Activated CD4-positive, alpha-beta T cell treated with anti-CD3 and anti-CD28 coated beads, Interleukin-2, Interleukin-4, amounts not matched to agents 100 ng/mL and 50 ng/mL, durations not matched to agents 16 hours and 8 hours (primary cell): ENCODE data around the gene PTPRE.

ENCODE experiments used
- DNase-seq: peaks from one replicate; pipeline ENCODE4 v3.0.0-alpha.2; 2020; ENCODE audit warnings: low spot score

Gene PTPRE

GRCh38 chr10:128027822-128028507 is 121.1 kb downstream of the PTPRE start:
- DNase-seq: no peak

- DNase-seq: no peak
These were observed 121.8 kb downstream of the PTPRE start for GRCh38 chr10:128028508-128029289.

- no peak for DNase-seq
These were observed 122.4 kb downstream of the PTPRE start for GRCh38 chr10:128029290-128029651.

GRCh38 chr10:128029731-128030369 is 122.9 kb downstream of the PTPRE start:
- DNase-seq: no peak

- DNase-seq: no peak
These were observed 123.7 kb downstream of the PTPRE start for GRCh38 chr10:128030498-128031072.

GRCh38 chr10:128031216-128031615 is 124.3 kb downstream of the PTPRE start:
- DNase-seq: no peak

GRCh38 chr10:128032466-128032865 is 125.6 kb downstream of the PTPRE start:
- DNase-seq: no peak

- DNase-seq: peak; percentile 50
These were observed 128.7 kb downstream of the PTPRE start for GRCh38 chr10:128035557-128035973.

- no peak for DNase-seq
These were observed 129.2 kb downstream of the PTPRE start for GRCh38 chr10:128036011-128036615.

GRCh38 chr10:128036746-128037543 is 130.0 kb downstream of the PTPRE start:
- no peak for DNase-seq

GRCh38 chr10:128040096-128040495 is 133.2 kb downstream of the PTPRE start:
- DNase-seq: no peak

GRCh38 chr10:128040681-128041080 is 133.8 kb downstream of the PTPRE start:
- DNase-seq: no peak

GRCh38 chr10:128042131-128042610 is 135.3 kb downstream of the PTPRE start:
- DNase-seq: peak; percentile 34

GRCh38 chr10:128043259-128044045 is 136.5 kb downstream of the PTPRE start:
- no peak for DNase-seq

GRCh38 chr10:128044186-128044585 is 137.3 kb downstream of the PTPRE start:
- no peak for DNase-seq

GRCh38 chr10:128044961-128045832 is 138.3 kb downstream of the PTPRE start:
- no peak for DNase-seq

- no peak for DNase-seq
These were observed 138.9 kb downstream of the PTPRE start for GRCh38 chr10:128045833-128046120.

- DNase-seq: no peak
These were observed 139.5 kb downstream of the PTPRE start for GRCh38 chr10:128046156-128046952.

- DNase-seq: no peak
These were observed 140.0 kb downstream of the PTPRE start for GRCh38 chr10:128046953-128047290.
